ENCODE results near the gene CYP4F11.

DNA sequence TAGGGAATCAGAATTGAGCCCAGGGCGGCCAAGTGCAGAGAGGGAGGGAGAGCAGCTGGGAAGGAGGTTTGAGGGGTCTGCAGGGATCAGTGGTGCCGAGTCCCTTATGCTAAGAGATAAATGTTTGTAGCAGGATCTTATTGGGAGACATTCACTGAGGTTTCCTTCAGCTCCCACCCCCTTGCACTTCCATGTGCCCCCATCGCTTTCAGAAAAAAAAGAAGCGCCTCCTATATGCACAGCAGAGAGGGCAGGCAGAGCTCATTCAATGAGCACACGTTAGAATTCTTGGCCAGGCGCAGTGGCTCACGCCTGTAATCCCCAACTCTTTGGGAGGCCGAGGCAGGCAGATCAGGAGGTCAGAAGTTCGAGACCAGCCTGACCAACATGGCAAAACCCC is 64.5 kb downstream of the CYP4F11 start:
- TF ChIP-seq TARDBP (IDR thresholded peaks at IDR 0.05) (no peak), HDGF (IDR thresholded peaks at IDR 0.05; ENCODE audit: borderline replicate concordance) (no peak), FOXM1 (IDR thresholded peaks at IDR 0.05; ENCODE audit: borderline replicate concordance) (no peak), LEF1 (IDR thresholded peaks at IDR 0.05; ENCODE audit: borderline replicate concordance) (no peak), SP1 (IDR thresholded peaks at IDR 0.05) (no peak), BHLHE40 (IDR thresholded peaks at IDR 0.05; ENCODE audit: borderline replicate concordance) (no peak), PKNOX1 (IDR thresholded peaks at IDR 0.05) (no peak), SUZ12 (IDR thresholded peaks at IDR 0.05) (no peak)

Measured in HEK293T (cell line).